ENCODE data around the gene ACTR2.

DNA sequence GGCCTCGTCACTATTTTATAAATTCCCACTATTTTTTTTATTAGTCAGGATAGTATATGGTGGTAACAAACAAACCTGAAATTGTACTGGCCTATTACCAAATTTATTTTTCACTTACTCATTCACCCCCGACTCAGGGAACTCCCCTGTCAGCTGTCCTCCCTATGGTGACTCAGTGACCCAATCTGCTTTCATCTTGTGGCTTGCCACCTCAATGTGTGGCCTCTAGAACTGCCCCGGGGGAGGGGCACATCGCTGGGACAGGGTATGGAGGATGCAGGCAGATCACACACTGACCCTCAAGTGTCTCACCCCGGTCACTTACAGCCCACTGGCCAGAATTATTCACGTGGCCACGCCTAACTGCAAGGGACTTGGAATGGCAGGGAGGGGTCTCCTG is 71.6 kb downstream of the ACTR2 start:
- TF ChIP-seq, protein P1, sequence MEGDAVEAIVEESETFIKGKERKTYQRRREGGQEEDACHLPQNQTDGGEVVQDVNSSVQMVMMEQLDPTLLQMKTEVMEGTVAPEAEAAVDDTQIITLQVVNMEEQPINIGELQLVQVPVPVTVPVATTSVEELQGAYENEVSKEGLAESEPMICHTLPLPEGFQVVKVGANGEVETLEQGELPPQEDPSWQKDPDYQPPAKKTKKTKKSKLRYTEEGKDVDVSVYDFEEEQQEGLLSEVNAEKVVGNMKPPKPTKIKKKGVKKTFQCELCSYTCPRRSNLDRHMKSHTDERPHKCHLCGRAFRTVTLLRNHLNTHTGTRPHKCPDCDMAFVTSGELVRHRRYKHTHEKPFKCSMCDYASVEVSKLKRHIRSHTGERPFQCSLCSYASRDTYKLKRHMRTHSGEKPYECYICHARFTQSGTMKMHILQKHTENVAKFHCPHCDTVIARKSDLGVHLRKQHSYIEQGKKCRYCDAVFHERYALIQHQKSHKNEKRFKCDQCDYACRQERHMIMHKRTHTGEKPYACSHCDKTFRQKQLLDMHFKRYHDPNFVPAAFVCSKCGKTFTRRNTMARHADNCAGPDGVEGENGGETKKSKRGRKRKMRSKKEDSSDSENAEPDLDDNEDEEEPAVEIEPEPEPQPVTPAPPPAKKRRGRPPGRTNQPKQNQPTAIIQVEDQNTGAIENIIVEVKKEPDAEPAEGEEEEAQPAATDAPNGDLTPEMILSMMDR (conservative IDR thresholded peaks at IDR 0.05) = no peak
- no peak for TF ChIP-seq ZFX (IDR thresholded peaks at IDR 0.05)
